Measurements from ENCODE around the gene PLA2G15. TPM values are rescaled to one million over a fixed set of nuclear protein-coding genes. Genes with fewer than 3 reads are reported as not detected.
A peak's percentile ranks its signal among the peaks of the same experiment; 100 is the strongest.

The PLA2G15 gene
- total and polyA plus RNA-seq, 2 experiments from 2014 or later, result 3.1 to 14.8 TPM

DNA sequence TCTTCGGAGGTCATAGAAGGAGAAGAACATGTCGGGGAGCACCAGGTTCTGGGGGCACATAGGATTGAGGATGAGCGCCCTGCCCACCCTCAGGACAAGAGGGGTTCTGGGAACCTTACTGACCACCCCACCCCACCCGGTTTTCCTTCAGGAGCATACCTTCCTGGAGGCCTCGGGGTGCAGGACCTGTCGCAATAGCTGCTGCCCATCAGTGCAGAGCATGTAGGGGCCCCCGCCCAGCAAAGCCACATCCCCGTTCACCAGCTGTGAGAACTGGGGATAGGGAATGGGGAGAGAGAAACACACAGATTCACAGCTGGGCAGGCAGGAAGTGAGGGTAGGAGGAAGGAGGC is 11.4 kb upstream of the PLA2G15 start (continued):
- TF ChIP-seq, protein P1, sequence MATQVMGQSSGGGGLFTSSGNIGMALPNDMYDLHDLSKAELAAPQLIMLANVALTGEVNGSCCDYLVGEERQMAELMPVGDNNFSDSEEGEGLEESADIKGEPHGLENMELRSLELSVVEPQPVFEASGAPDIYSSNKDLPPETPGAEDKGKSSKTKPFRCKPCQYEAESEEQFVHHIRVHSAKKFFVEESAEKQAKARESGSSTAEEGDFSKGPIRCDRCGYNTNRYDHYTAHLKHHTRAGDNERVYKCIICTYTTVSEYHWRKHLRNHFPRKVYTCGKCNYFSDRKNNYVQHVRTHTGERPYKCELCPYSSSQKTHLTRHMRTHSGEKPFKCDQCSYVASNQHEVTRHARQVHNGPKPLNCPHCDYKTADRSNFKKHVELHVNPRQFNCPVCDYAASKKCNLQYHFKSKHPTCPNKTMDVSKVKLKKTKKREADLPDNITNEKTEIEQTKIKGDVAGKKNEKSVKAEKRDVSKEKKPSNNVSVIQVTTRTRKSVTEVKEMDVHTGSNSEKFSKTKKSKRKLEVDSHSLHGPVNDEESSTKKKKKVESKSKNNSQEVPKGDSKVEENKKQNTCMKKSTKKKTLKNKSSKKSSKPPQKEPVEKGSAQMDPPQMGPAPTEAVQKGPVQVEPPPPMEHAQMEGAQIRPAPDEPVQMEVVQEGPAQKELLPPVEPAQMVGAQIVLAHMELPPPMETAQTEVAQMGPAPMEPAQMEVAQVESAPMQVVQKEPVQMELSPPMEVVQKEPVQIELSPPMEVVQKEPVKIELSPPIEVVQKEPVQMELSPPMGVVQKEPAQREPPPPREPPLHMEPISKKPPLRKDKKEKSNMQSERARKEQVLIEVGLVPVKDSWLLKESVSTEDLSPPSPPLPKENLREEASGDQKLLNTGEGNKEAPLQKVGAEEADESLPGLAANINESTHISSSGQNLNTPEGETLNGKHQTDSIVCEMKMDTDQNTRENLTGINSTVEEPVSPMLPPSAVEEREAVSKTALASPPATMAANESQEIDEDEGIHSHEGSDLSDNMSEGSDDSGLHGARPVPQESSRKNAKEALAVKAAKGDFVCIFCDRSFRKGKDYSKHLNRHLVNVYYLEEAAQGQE (IDR thresholded peaks at IDR 0.05; ENCODE audit: unreplicated experiment), result no peak
- TF ChIP-seq ZNF331 (CRISPR knock-in tag; IDR thresholded peaks at IDR 0.05; ENCODE audit: low read depth) (no peak), POLR2AphosphoS5 (IDR thresholded peaks at IDR 0.05; ENCODE audit: low read depth) (no peak), EZH2phosphoT487 (IDR thresholded peaks at IDR 0.05; ENCODE audit: unreplicated experiment) (no peak), JUNB (IDR thresholded peaks at IDR 0.05; ENCODE audit: unreplicated experiment) (no peak), ETS1 (IDR thresholded peaks at IDR 0.05) (no peak), EZH2 (IDR thresholded peaks at IDR 0.05; ENCODE audit: low read depth, unreplicated experiment) (no peak)

- DNase-seq (ENCODE audit: low spot score) (peak; percentile 71), ATAC-seq (peak; percentile 2)
- Mint-ChIP-seq H3K36me3 (ENCODE audit: low read depth) (peaks cover 35% of the 10 kb centered on the region), H3K4me1 (peaks cover 25% of the 10 kb centered on the region), H3K4me3 (peak overlapping the region; percentile 81), H3K27me3 (ENCODE audit: insufficient read depth, low read depth, poor library complexity) (peaks cover 18% of the 10 kb centered on the region), H3K27ac (peak overlapping the region; percentile 83), H3K9me3 (peaks cover 4% of the 10 kb centered on the region)
- Histone ChIP-seq H4K20me1 (replicated peaks; ENCODE audit: insufficient read depth) (peaks cover 18% of the 10 kb centered on the region), H3K36me3 (ENCODE audit: insufficient read depth) (0 out of 2 replicates have a peak, but pooled peaks cover 4% of the 10 kb centered on the region), H3K27ac (ENCODE audit: low read depth) (peak overlapping the region; percentile 92; the same call in 1 of the 2 replicates), H3K4me1 (ENCODE audit: insufficient read depth) (peaks cover 17% of the 10 kb centered on the region), H3F3A (replicated peaks; ENCODE audit: low read depth) (peaks cover 24% of the 10 kb centered on the region), H3K79me2 (replicated peaks; ENCODE audit: insufficient read depth) (peaks cover 23% of the 10 kb centered on the region), H2AFZ (no peak overlapping the region), H3K27me3 (ENCODE audit: insufficient read depth) (peaks cover 3% of the 10 kb centered on the region; the same call in 1 of the 2 replicates), H3K4me2 (peak overlapping the region; percentile 99), H3K9me2 (ENCODE audit: insufficient read depth) (no peaks in the 10 kb centered on the region), H3K4me3 (peak overlapping the region; percentile 98)
- TF ChIP-seq EZH2 (IDR thresholded peaks at IDR 0.05; ENCODE audit: low read depth, unreplicated experiment) (no peak), NANOG (IDR thresholded peaks at IDR 0.05; ENCODE audit: borderline replicate concordance) (no peak), ZNF331 (CRISPR knock-in tag; IDR thresholded peaks at IDR 0.05; ENCODE audit: low read depth) (no peak)
- TF ChIP-seq, protein P1 (IDR thresholded peaks at IDR 0.05; ENCODE audit: unreplicated experiment), result no peak
- TF ChIP-seq, protein P2, sequence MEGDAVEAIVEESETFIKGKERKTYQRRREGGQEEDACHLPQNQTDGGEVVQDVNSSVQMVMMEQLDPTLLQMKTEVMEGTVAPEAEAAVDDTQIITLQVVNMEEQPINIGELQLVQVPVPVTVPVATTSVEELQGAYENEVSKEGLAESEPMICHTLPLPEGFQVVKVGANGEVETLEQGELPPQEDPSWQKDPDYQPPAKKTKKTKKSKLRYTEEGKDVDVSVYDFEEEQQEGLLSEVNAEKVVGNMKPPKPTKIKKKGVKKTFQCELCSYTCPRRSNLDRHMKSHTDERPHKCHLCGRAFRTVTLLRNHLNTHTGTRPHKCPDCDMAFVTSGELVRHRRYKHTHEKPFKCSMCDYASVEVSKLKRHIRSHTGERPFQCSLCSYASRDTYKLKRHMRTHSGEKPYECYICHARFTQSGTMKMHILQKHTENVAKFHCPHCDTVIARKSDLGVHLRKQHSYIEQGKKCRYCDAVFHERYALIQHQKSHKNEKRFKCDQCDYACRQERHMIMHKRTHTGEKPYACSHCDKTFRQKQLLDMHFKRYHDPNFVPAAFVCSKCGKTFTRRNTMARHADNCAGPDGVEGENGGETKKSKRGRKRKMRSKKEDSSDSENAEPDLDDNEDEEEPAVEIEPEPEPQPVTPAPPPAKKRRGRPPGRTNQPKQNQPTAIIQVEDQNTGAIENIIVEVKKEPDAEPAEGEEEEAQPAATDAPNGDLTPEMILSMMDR (conservative IDR thresholded peaks at IDR 0.05; ENCODE audit: low read depth in 2 of 2), result no peak
These were observed 10.7 kb upstream of the PLA2G15 start for GRCh38 chr16:68234188-68235107.

Data from GM23338 (cell line).